Smooth muscle cell (in vitro differentiated cells): ENCODE data around the gene CFAP46. TPM values are rescaled to one million over a fixed set of nuclear protein-coding genes. Genes with fewer than 3 reads are reported as not detected.

ENCODE experiments used
- DNase-seq: peaks from one replicate; lab custom pipeline; 2025; ENCODE audit not compliant: unreplicated experiment; lab: John Stamatoyannopoulos, UW
- H2AFZ ChIP-seq: fragments of 200-600 bp; sonication (generic); 2 replicates; pipeline ENCODE4 v1.6.0; 2016; ENCODE audit warnings: antibody characterized with exemption, low read depth, mild to moderate bottlenecking
- H3F3A ChIP-seq: fragments of 200-600 bp; sonication (generic); 2 replicates; pipeline ENCODE4 v1.6.0; 2017; ENCODE audit warnings: antibody characterized with exemption, low read depth
- H3K27ac ChIP-seq: fragments of 200-600 bp; sonication (generic); 2 replicates; pipeline ENCODE4 v1.5.1; 2016; ENCODE audit warnings: low read depth, mild to moderate bottlenecking
- H3K27me3 ChIP-seq: fragments of 200-600 bp; sonication (generic); 2 replicates; pipeline ENCODE4 v1.6.1; 2016; ENCODE audit warnings: low read depth, mild to moderate bottlenecking
- H3K36me3 ChIP-seq: fragments of 200-600 bp; sonication (generic); 2 replicates; pipeline ENCODE4 v1.5.1; 2016; ENCODE audit warnings: low read depth
- H3K4me1 ChIP-seq: fragments of 200-600 bp; sonication (generic); 2 replicates; pipeline ENCODE4 v1.5.1; 2016; ENCODE audit warnings: low read depth
- H3K4me2 ChIP-seq: fragments of 200-600 bp; sonication (generic); 2 replicates; pipeline ENCODE4 v1.6.0; 2016; ENCODE audit warnings: mild to moderate bottlenecking
- H3K4me3 ChIP-seq: fragments of 200-600 bp; sonication (generic); 2 replicates; pipeline ENCODE4 v1.5.1; 2016; ENCODE audit warnings: mild to moderate bottlenecking
- H3K79me2 ChIP-seq: fragments of 200-600 bp; sonication (generic); 2 replicates; pipeline ENCODE4 v1.6.0; 2016; ENCODE audit warnings: low read depth, mild to moderate bottlenecking
- H3K9ac ChIP-seq: fragments of 200-600 bp; sonication (generic); 2 replicates; pipeline ENCODE4 v1.6.0; 2016; ENCODE audit warnings: low read depth
- H3K9me3 ChIP-seq: fragments of 200-600 bp; sonication (generic); replicated peaks from 2 replicates; pipeline ENCODE4 v1.5.1; 2016; ENCODE audit warnings: low read depth
- H4K20me1 ChIP-seq: fragments of 200-600 bp; sonication (generic); 2 replicates; pipeline ENCODE4 v1.6.0; 2016; ENCODE audit warnings: low read depth
- WGBS: methylation state at CpG from one replicate; pipeline ENCODE4 v1.1.7; 2016; ENCODE audit warnings: low lambda C conversion rate; 5-methylcytosine and 5-hydroxymethylcytosine counted together
- polyA plus RNA-seq: library from polyadenylated mRNA; unstranded; fragments of >200 nt; fragmentation: Nextera tagmentation; extraction: Ambion mirVana; gene quantifications from 2 replicates; pipeline ENCODE4 v1.2.1, GENCODE V29; 2016
- total RNA-seq: library from RNA; depleted of rRNA; stranded (reverse); fragments of >200 nt; gene quantifications from 2 replicates; pipeline ENCODE4 v1.2.3, GENCODE V29; 2014
- TF ChIP-seq, protein P1 (sequence below): fragments of 200-600 bp; sonication (generic); IDR thresholded peaks from 2 replicates; pipeline ENCODE4 v1.5.1; 2017; ENCODE audit warnings: borderline replicate concordance, mild to moderate bottlenecking, antibody characterized with exemption; ENCODE audit not compliant: insufficient read depth, poor library complexity, severe bottlenecking

Gene CFAP46
- total and polyA plus RNA-seq, 2 experiments from 2014 or later = 1.1 to 2.0 TPM

DNA sequence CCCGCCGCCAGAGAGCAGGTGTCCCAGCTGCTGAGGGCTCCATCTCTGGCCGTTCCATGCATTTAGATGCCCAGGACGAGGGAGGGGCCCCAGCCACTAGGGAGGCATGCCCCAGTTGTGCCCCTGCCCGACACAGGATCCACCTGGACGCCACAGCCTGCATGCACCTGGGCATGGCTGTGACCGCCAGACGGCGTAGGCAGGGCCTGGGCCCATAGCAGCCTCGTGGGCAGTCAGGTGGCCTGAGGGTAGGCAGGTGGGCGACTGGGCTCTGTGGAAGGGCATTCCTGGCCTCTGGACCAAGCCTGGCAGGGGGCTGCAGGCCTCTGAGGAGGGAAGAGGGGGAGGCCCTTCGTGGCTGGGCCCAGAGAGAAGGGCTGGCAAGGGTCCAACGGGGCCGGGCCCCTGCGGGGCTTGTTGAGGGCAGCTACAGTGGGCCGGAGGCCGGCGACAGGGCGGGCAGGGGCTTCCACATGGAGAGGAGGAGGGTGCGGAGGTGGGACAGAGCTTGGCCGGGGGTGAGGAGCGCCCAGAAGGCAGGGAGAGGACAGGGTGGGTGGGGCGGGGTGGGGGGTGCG lies 80.4 kb downstream of the CFAP46 start:
- Histone ChIP-seq H3K4me1 (no peaks in the 10 kb centered on the region), H3F3A (no peaks in the 10 kb centered on the region), H3K27ac (no peak overlapping the region), H3K36me3 (no peaks in the 10 kb centered on the region), H4K20me1 (no peaks in the 10 kb centered on the region), H3K79me2 (no peaks in the 10 kb centered on the region), H3K9me3 (no peaks in the 10 kb centered on the region), H3K27me3 (no peaks in the 10 kb centered on the region), H3K4me2 (no peak overlapping the region), H2AFZ (no peak overlapping the region), H3K4me3 (no peak overlapping the region), H3K9ac (no peak overlapping the region)
- no peak for DNase-seq
- 90% methylated on average over 17 of the region's 24 CpGs for WGBS
- TF ChIP-seq, protein P1, sequence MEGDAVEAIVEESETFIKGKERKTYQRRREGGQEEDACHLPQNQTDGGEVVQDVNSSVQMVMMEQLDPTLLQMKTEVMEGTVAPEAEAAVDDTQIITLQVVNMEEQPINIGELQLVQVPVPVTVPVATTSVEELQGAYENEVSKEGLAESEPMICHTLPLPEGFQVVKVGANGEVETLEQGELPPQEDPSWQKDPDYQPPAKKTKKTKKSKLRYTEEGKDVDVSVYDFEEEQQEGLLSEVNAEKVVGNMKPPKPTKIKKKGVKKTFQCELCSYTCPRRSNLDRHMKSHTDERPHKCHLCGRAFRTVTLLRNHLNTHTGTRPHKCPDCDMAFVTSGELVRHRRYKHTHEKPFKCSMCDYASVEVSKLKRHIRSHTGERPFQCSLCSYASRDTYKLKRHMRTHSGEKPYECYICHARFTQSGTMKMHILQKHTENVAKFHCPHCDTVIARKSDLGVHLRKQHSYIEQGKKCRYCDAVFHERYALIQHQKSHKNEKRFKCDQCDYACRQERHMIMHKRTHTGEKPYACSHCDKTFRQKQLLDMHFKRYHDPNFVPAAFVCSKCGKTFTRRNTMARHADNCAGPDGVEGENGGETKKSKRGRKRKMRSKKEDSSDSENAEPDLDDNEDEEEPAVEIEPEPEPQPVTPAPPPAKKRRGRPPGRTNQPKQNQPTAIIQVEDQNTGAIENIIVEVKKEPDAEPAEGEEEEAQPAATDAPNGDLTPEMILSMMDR = no peak

DNA sequence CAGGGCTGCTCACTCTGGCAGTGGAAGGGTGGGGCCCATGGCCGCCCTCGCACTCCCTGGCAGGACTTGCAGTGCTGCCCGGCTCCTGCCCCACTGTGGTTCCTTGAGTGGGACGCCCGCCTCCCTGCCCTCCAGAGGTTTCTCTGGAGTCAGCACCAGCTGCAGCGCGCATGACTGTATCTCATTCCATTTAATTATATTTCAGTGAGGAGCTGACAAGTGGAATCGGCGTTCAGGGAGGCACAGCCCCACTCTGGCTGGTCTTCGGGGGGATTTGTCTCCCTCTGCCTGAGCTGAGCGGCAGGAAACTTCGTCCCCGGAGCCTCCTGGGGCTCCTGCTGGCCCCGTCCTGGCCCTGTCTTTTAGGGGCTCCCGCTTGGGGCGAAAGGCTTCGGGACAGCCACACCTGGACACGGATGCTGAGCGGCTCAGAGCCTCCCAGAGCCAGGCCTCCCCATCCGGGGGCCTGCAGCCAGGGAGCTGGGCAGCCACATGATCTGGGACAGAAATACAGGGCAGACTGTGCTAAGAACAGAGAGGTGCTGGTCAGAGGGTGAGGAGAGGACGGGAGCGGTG lies 81.2 kb downstream of the CFAP46 start:
- H3K9ac ChIP-seq = no peak overlapping the region
- no peaks in the 10 kb centered on the region for H3K4me1 ChIP-seq
- WGBS = 93% methylated on average over 19 of the region's 22 CpGs
- no peaks in the 10 kb centered on the region for H3K79me2 ChIP-seq
- no peak overlapping the region for H3K4me3 ChIP-seq
- no peak overlapping the region for H3K27ac ChIP-seq
- H3F3A ChIP-seq = no peaks in the 10 kb centered on the region
- H2AFZ ChIP-seq = no peak overlapping the region
- no peaks in the 10 kb centered on the region for H3K36me3 ChIP-seq
- H4K20me1 ChIP-seq = no peaks in the 10 kb centered on the region
- TF ChIP-seq, protein P1 = no peak
- no peak for DNase-seq
- H3K27me3 ChIP-seq = no peaks in the 10 kb centered on the region
- H3K4me2 ChIP-seq = no peak overlapping the region
- no peaks in the 10 kb centered on the region for H3K9me3 ChIP-seq

DNA sequence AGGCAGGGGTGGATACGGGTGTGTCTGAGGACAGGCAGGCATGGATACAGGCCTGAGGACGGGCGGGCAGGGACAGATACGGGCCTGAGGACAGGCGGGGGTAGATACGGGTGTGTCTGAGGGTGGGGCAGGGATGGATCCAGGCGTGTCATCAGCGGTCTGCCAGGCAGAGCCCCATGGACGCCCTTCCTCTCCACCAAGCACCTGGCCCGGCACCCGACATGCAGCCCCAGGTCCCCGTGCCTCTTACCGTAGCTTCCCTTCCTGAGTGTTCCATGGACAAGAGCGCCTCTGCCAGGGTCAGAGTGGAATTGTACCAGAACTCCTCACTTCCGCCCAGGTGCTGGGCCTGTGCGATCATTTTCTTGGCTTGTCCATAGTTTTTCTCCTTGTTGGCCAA lies 81.8 kb downstream of the CFAP46 start:
- no peak overlapping the region for H3K9ac ChIP-seq
- 94% methylated on average over 16 of the region's 16 CpGs for WGBS
- no peak for DNase-seq
- TF ChIP-seq, protein P1 = no peak
- H3K27me3 ChIP-seq = no peaks in the 10 kb centered on the region
- no peak overlapping the region for H3K4me3 ChIP-seq
- H3K79me2 ChIP-seq = no peaks in the 10 kb centered on the region
- no peak overlapping the region for H2AFZ ChIP-seq
- H3K9me3 ChIP-seq = no peaks in the 10 kb centered on the region
- H4K20me1 ChIP-seq = no peaks in the 10 kb centered on the region
- no peaks in the 10 kb centered on the region for H3K36me3 ChIP-seq
- no peak overlapping the region for H3K27ac ChIP-seq
- H3K4me2 ChIP-seq = no peak overlapping the region
- no peaks in the 10 kb centered on the region for H3F3A ChIP-seq
- H3K4me1 ChIP-seq = no peaks in the 10 kb centered on the region

DNA sequence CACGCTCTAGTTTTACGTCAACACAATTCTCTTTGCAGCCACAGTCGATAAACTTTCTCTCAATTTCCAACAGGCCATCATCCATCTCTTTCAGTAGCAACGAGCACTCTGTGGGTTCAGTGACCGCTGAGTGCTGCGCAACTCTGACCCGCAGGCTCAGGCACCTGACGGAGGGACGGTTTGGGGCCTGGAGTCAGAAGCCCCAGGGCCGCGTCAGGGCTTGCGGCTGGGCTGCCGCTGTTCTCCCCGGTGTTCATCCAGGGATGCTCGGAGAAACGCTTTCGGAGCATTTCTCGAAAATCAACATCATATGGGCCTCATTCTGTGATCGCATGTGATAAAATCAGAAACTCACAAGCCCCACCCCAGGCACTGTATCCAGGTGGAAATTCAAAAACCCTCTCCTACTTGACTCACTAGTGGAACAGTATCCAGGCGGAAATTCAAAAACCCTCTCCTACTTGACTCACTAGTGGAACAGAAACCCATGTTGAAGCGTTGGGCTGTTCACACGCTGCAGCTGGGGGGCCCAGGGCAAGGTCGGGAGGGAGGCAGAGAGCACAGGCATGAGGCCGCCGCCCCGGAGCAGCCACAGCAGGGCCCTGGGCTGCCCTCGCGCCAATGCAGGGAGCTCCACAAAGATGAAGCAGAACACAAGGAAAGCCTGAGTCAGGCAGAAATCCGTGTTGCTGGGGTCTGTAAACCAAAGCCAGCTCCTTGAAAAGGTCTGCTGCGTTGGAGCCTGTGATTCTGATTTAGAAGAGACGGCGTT lies 83.1 kb downstream of the CFAP46 start:
- no peaks in the 10 kb centered on the region for H4K20me1 ChIP-seq
- H3K27me3 ChIP-seq = no peaks in the 10 kb centered on the region
- no peak overlapping the region for H3K4me3 ChIP-seq
- no peak for DNase-seq
- WGBS = 92% methylated on average over 30 of the region's 32 CpGs
- no peaks in the 10 kb centered on the region for H3K4me1 ChIP-seq
- TF ChIP-seq, protein P1 = no peak
- no peaks in the 10 kb centered on the region for H3F3A ChIP-seq
- no peaks in the 10 kb centered on the region for H3K36me3 ChIP-seq
- no peak overlapping the region for H3K27ac ChIP-seq
- no peak overlapping the region for H3K9ac ChIP-seq
- no peak overlapping the region for H3K4me2 ChIP-seq
- H3K9me3 ChIP-seq = no peaks in the 10 kb centered on the region
- H2AFZ ChIP-seq = no peak overlapping the region
- H3K79me2 ChIP-seq = no peaks in the 10 kb centered on the region
